Hypothalamus (tissue), 51 donors: Measurements from ENCODE around the gene SERP1.
"Not testable (repeated sequence)": the region's sequence is repeated elsewhere in the genome, so short reads cannot be mapped to it uniquely, and the experiment has no call there.

Experiments
- DNase-seq, 51 donors: peaks; one replicate each; lab custom pipeline; 2025; lab: John Stamatoyannopoulos, UW

Gene SERP1

GRCh38 chr3:150540297-150540696, 6.0 kb downstream of the SERP1 start:
- no peak for DNase-seq

- no peak for DNase-seq
These were observed 7.7 kb downstream of the SERP1 start for GRCh38 chr3:150538324-150539208.

GRCh38 chr3:150535204-150535603, 11.1 kb downstream of the SERP1 start:
- no peak for DNase-seq

- DNase-seq = no peak
These were observed 14.5 kb downstream of the SERP1 start for GRCh38 chr3:150531775-150532174.

- no peak for DNase-seq
These were observed 17.9 kb downstream of the SERP1 start for GRCh38 chr3:150528354-150528797.

- DNase-seq = no peak
These were observed 18.6 kb downstream of the SERP1 start for GRCh38 chr3:150527464-150528255.

GRCh38 chr3:150523538-150523937, 22.8 kb downstream of the SERP1 start:
- DNase-seq = no peak

GRCh38 chr3:150521463-150521862, 24.8 kb downstream of the SERP1 start:
- DNase-seq = no peak

GRCh38 chr3:150520408-150520807, 25.9 kb downstream of the SERP1 start:
- DNase-seq = no peak

GRCh38 chr3:150519026-150519425, 27.3 kb downstream of the SERP1 start:
- no peak for DNase-seq

GRCh38 chr3:150515210-150515609, 31.1 kb downstream of the SERP1 start:
- no peak for DNase-seq

- no peak for DNase-seq
These were observed 35.0 kb downstream of the SERP1 start for GRCh38 chr3:150511122-150511821.

- no peak for DNase-seq
These were observed 36.5 kb downstream of the SERP1 start for GRCh38 chr3:150509780-150510179.

GRCh38 chr3:150508401-150508800, 37.9 kb downstream of the SERP1 start:
- no peak for DNase-seq

- no peak for DNase-seq
These were observed 41.8 kb downstream of the SERP1 start for GRCh38 chr3:150504483-150504882.

GRCh38 chr3:150503402-150504099, 42.7 kb downstream of the SERP1 start:
- no peak for DNase-seq

GRCh38 chr3:150500960-150501359, 45.3 kb downstream of the SERP1 start:
- DNase-seq = not testable (repeated sequence)

GRCh38 chr3:150497956-150498355, 48.3 kb downstream of the SERP1 start:
- no peak for DNase-seq

GRCh38 chr3:150495563-150496168, 50.6 kb downstream of the SERP1 start:
- peak in 2 of 51 donors; percentile 4 to 59 for DNase-seq

GRCh38 chr3:150495149-150495548, 51.1 kb downstream of the SERP1 start:
- peak in 4 of 51 donors; percentile 2 to 6 (median 3) for DNase-seq
